Lower leg skin (tissue), 3 donors: ENCODE measurements around the gene SGCG.

Experiments used
- CTCF ChIP-seq, 3 donors: fragments of 450-650 bp; IDR thresholded peaks; one replicate each; pipeline ENCODE4 v1.5.1; 2016; ENCODE audit warnings: antibody characterized with exemption in 3 of 3, mild to moderate bottlenecking in 3 of 3, moderate library complexity in 2 of 3
- POLR2A ChIP-seq, 2 donors: fragments of 450-650 bp; IDR thresholded peaks; one replicate each; pipeline ENCODE4 v1.6.1; 2016 to 2017; ENCODE audit warnings: antibody characterized with exemption in 2 of 2, mild to moderate bottlenecking in 1 of 2, moderate library complexity in 1 of 2

DNA sequence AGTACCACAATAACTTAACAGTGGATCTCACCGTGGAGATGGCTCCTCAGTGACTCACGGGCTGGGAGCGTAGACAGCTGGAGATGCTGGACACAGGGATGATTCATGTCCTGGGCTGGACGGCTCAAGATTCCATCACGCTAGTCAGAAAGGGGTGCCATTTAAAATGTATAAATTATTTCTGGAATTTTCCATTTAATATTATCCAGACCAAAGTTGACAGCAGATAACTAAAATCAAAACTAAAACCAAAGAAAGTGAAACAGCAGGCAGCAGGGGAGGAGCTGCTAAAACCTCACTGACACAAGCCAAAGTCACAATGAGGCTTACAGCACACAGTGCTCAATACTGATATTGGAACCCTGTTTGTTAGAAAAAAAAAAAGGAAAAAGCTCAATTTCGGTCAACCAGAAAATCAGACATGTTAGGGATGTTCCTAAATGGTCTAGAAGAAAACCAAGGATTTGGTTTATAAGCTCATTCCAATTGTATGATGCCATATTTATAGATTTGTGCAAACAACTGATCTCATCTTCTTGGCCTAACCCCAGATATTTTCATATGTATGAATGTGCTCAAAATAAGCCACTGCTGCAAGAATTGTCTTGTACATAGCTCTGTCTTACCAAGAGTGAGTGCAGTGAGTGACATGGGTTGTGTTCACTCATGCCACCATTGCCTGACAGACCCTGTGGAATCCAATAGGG lies 140.9 kb downstream of the SGCG start:
- TF ChIP-seq POLR2A (IDR thresholded peaks at IDR 0.05), result no peak
- no peak for TF ChIP-seq CTCF (IDR thresholded peaks at IDR 0.05)
